K562 (cell line): ENCODE results near the gene LONP1.

Experiments used
- AFF4 ChIP-seq: sonication (generic); formaldehyde crosslinking; IDR thresholded peaks from 2 replicates; pipeline ENCODE4 v1.8.0; 2023; ENCODE audit warnings: mild to moderate bottlenecking, missing genetic modification reagents
- CBX8 ChIP-seq: fragments of 200-600 bp; sonication (generic); IDR thresholded peaks from 2 replicates; pipeline ENCODE4 v1.6.1; 2012; ENCODE audit warnings: borderline replicate concordance, mixed run types, low read depth, mild to moderate bottlenecking, moderate library complexity, mixed read lengths, low read length, control low read depth, inconsistent platforms; ENCODE audit not compliant: poor library complexity, severe bottlenecking; ENCODE audit errors: extremely low read depth
- CTCF ChIP-seq, 3 experiments: IDR thresholded peaks in 2 of 3; conservative IDR thresholded peaks in 1 of 3; 2 replicates each; pipeline ENCODE4 v1.5.1; 2011 to 2012; ENCODE audit warnings: low read length in 3 of 3, mild to moderate bottlenecking in 3 of 3, control low read depth in 2 of 3, improper control_type of control experiment in 1 of 3, inconsistent platforms in 1 of 3, low read depth in 1 of 3, mixed read lengths in 1 of 3, moderate library complexity in 1 of 3; ENCODE audit not compliant: insufficient read depth in 2 of 3
- EZH2 ChIP-seq: IDR thresholded peaks from 2 replicates; pipeline ENCODE4 v1.6.1; 2012; ENCODE audit warnings: low read depth, mild to moderate bottlenecking, inconsistent platforms, low read length, borderline replicate concordance
- MAFG ChIP-seq: fragments of 450-650 bp; conservative IDR thresholded peaks from 2 replicates; pipeline ENCODE4 v1.6.1; 2016; ENCODE audit warnings: missing genetic modification characterization, missing compliant biosample characterization
- MAFK ChIP-seq: IDR thresholded peaks from 2 replicates; pipeline ENCODE4 v1.6.1; 2011; ENCODE audit warnings: low read length, improper control_type of control experiment
- MAX ChIP-seq: sonication (generic); formaldehyde crosslinking; IDR thresholded peaks from 2 replicates; pipeline ENCODE4 v1.9.0; 2022; ENCODE audit warnings: mild to moderate bottlenecking, missing genetic modification reagents
- NELFE ChIP-seq: IDR thresholded peaks from 2 replicates; pipeline ENCODE4 v1.6.1; 2011; ENCODE audit warnings: mild to moderate bottlenecking; ENCODE audit not compliant: insufficient read depth, insufficient read length
- TCF7L2 ChIP-seq: fragments of 150-350 bp; IDR thresholded peaks from 2 replicates; pipeline ENCODE4 v1.6.1; 2016; ENCODE audit warnings: low read depth, mild to moderate bottlenecking, low read length, moderate library complexity
- ZFP91 ChIP-seq: sonication (generic); formaldehyde crosslinking; IDR thresholded peaks from 2 replicates; pipeline ENCODE4 v1.8.0; 2022; ENCODE audit warnings: mild to moderate bottlenecking, missing genetic modification reagents
- TF ChIP-seq, protein P1 (sequence below), 2 experiments: fragments of 450-650 bp; formaldehyde crosslinking in 1 of 2; IDR thresholded peaks; 2 replicates each; pipeline versions ENCODE4 v1.4.0 to v1.6.1; 2014 to 2020; ENCODE audit warnings: mild to moderate bottlenecking in 2 of 2, borderline replicate concordance in 1 of 2, low read depth in 1 of 2

GRCh38 chr19:5696196-5697021, 23.5 kb downstream of the LONP1 start:
- no peak for TF ChIP-seq ZFP91
- TF ChIP-seq CTCF (IDR thresholded peaks at IDR 0.05 in 2 of 3, conservative IDR thresholded peaks at IDR 0.05 in 1 of 3; ENCODE audit: insufficient read depth in 2 of 3, low read depth in 1 of 3, low read length in 3 of 3), result no peak
- TF ChIP-seq AFF4 (CRISPR knock-in tag), result no peak
- no peak for TF ChIP-seq EZH2
- no peak for TF ChIP-seq TCF7L2
- no peak for TF ChIP-seq NELFE
- no peak for TF ChIP-seq MAFG (tag)
- TF ChIP-seq, protein P1, sequence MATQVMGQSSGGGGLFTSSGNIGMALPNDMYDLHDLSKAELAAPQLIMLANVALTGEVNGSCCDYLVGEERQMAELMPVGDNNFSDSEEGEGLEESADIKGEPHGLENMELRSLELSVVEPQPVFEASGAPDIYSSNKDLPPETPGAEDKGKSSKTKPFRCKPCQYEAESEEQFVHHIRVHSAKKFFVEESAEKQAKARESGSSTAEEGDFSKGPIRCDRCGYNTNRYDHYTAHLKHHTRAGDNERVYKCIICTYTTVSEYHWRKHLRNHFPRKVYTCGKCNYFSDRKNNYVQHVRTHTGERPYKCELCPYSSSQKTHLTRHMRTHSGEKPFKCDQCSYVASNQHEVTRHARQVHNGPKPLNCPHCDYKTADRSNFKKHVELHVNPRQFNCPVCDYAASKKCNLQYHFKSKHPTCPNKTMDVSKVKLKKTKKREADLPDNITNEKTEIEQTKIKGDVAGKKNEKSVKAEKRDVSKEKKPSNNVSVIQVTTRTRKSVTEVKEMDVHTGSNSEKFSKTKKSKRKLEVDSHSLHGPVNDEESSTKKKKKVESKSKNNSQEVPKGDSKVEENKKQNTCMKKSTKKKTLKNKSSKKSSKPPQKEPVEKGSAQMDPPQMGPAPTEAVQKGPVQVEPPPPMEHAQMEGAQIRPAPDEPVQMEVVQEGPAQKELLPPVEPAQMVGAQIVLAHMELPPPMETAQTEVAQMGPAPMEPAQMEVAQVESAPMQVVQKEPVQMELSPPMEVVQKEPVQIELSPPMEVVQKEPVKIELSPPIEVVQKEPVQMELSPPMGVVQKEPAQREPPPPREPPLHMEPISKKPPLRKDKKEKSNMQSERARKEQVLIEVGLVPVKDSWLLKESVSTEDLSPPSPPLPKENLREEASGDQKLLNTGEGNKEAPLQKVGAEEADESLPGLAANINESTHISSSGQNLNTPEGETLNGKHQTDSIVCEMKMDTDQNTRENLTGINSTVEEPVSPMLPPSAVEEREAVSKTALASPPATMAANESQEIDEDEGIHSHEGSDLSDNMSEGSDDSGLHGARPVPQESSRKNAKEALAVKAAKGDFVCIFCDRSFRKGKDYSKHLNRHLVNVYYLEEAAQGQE (IDR thresholded peaks at IDR 0.05; ENCODE audit: borderline replicate concordance), result no peak
- TF ChIP-seq, protein P1 (CRISPR knock-in tag; IDR thresholded peaks at IDR 0.05; ENCODE audit: low read depth), result no peak
- TF ChIP-seq CBX8, result no peak
- TF ChIP-seq MAX, result no peak
- no peak for TF ChIP-seq MAFK
